CD8-positive, alpha-beta memory T cell (primary cell): Measurements from ENCODE around the gene ZP2. TPM values are rescaled to one million over a fixed set of nuclear protein-coding genes. Genes with fewer than 3 reads are reported as not detected.

ENCODE experiments used
- CTCF ChIA-PET: fragments of 350-600 bp; sonication (Branson Sonifier 250); formaldehyde crosslinking; loops from one replicate; lab custom pipeline; 2021; ENCODE audit warnings: antibody characterized with exemption; lab: Charles Lee
- POLR2A ChIA-PET: fragments of 350-600 bp; sonication (Branson Sonifier 250); formaldehyde crosslinking; loops from one replicate; lab custom pipeline; 2021; ENCODE audit warnings: antibody characterized with exemption; lab: Charles Lee
- DNase-seq, 5 donors: peaks; one replicate each; pipeline versions ENCODE4 v3.0.0 to v3.0.0-alpha.2; 2020 to 2022; ENCODE audit warnings: mixed read lengths in 1 of 5
- H3K27ac ChIP-seq: one replicate; pipeline ENCODE4 v1.7.0; 2013; ENCODE audit warnings: low read depth, mild to moderate bottlenecking, low read length, moderate library complexity
- H3K27me3 ChIP-seq: 2 replicates; pipeline ENCODE4 v1.7.0; 2013; ENCODE audit warnings: low read length, mild to moderate bottlenecking; ENCODE audit not compliant: insufficient read depth, poor library complexity, severe bottlenecking
- H3K36me3 ChIP-seq: 2 replicates; pipeline ENCODE4 v1.7.0; 2013; ENCODE audit warnings: mild to moderate bottlenecking, low read length, moderate library complexity; ENCODE audit not compliant: insufficient read depth
- H3K4me1 ChIP-seq: 2 replicates; pipeline ENCODE4 v1.7.0; 2013; ENCODE audit warnings: mild to moderate bottlenecking, low read length, moderate library complexity; ENCODE audit not compliant: insufficient read depth
- H3K4me3 ChIP-seq: 2 replicates; pipeline ENCODE4 v1.7.0; 2013; ENCODE audit warnings: mild to moderate bottlenecking, low read length
- H3K9me3 ChIP-seq: 2 replicates; pipeline ENCODE4 v1.7.0; 2013; ENCODE audit warnings: mild to moderate bottlenecking, low read length
- H3K27ac Mint-ChIP-seq, 8 donors: one replicate each; pipeline ENCODE4 v1.8.0; 2020 to 2021; ENCODE audit warnings: mixed read lengths in 8 of 8, mild to moderate bottlenecking in 6 of 8, inconsistent platforms in 3 of 8, moderate library complexity in 3 of 8
- H3K27me3 Mint-ChIP-seq, 2 donors: one replicate each; pipeline ENCODE4 v1.8.0; 2020 to 2021; ENCODE audit warnings: mixed read lengths in 2 of 2, mild to moderate bottlenecking in 1 of 2, moderate library complexity in 1 of 2
- H3K36me3 Mint-ChIP-seq, 3 donors: one replicate each; pipeline ENCODE4 v1.8.0; 2020 to 2021; ENCODE audit warnings: mixed read lengths in 3 of 3, inconsistent platforms in 1 of 3, mild to moderate bottlenecking in 1 of 3
- H3K4me1 Mint-ChIP-seq, 3 donors: one replicate each; pipeline ENCODE4 v1.8.0; 2020 to 2021; ENCODE audit warnings: mixed read lengths in 3 of 3, inconsistent platforms in 1 of 3, mild to moderate bottlenecking in 1 of 3
- H3K4me3 Mint-ChIP-seq, 7 donors: one replicate each; pipeline ENCODE4 v1.8.0; 2020 to 2021; ENCODE audit warnings: mixed read lengths in 7 of 7, mild to moderate bottlenecking in 6 of 7, moderate library complexity in 4 of 7, inconsistent platforms in 2 of 7
- H3K9me3 Mint-ChIP-seq, 5 donors: one replicate each; pipeline ENCODE4 v1.8.0; 2020 to 2022; ENCODE audit warnings: mixed read lengths in 5 of 5, mild to moderate bottlenecking in 3 of 5, moderate library complexity in 2 of 5, inconsistent platforms in 1 of 5
- polyA plus RNA-seq: library from polyadenylated mRNA; unstranded; fragments of 300-500 nt; fragmentation: Illumina TruSeq; gene quantifications from one replicate; pipeline ENCODE4 v1.2.3, GENCODE V29; 2021
- total RNA-seq, 2 experiments: library from RNA; stranded (reverse); gene quantifications; one replicate each; pipeline ENCODE4 v1.2.3, GENCODE V29; 2021

Gene ZP2
- total and polyA plus RNA-seq, 3 experiments from 2014 or later = not detected

DNA sequence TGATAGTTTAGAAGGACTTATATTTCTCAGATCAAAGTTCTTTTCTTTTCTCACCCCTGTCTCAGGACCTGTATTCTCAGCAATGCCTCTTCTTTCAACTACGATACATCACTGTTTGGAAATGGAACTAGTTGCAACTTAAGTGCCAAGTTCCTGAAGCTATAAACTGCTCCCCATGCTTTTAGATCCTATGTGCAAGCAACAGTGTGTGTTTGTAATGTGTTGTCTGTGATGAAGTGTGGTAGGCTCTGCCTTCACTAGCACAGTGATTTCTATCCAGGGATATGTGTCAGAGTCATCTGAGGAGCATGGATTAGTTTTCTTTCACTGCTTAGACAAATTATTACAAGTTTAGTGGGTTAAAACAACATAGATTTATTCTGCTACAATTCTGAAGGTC is 18.4 kb downstream of the ZP2 start:
- Mint-ChIP-seq H3K27ac (no peak overlapping the region), H3K4me3 (no peak overlapping the region), H3K36me3 (no peaks in the 10 kb centered on the region), H3K4me1 (peaks cover 3 to 6% (median 5%) of the 10 kb centered on the region in 3 donors), H3K27me3 (peaks cover 24 to 43% of the 10 kb centered on the region in 2 donors), H3K9me3 (peaks cover 0 to 4% (median 3%) of the 10 kb centered on the region in 5 donors)
- Histone ChIP-seq H3K27ac (no peak overlapping the region), H3K36me3 (no peaks in the 10 kb centered on the region), H3K4me3 (no peak overlapping the region), H3K9me3 (no peaks in the 10 kb centered on the region), H3K4me1 (no peaks in the 10 kb centered on the region), H3K27me3 (no peaks in the 10 kb centered on the region)
- ChIA-PET CTCF (interaction anchor here (1.0 kb wide), 1 partner anchor 374 kb away, joined by 3 read pairs; no protein-coding TSS in a partner anchor), POLR2A (no interaction called here)
- DNase-seq = no peak

DNA sequence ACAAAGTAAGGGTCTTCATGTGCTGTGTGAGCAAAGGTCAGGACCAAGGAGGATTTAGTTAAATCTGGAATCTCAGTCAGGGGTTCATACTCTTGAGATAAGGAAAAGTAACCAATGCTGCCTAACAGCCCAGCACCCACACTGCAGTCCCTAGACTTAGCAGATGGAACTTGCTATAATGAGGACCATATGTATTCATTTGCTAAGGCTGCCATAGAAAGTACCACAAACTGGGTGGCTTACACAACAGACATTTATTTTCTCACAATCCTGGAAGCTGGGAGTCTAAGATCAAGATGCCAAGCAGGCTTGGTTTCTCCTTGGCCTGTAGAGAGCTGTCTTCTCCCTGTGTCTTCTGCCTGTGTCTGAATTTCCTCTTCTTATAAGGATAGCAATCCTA is 20.8 kb downstream of the ZP2 start:
- ChIA-PET POLR2A (no interaction called here), CTCF (interaction anchor here (0.7 kb wide), 1 partner anchor 21 kb away, joined by 3 read pairs; no protein-coding TSS in a partner anchor)
- DNase-seq = no peak
- Histone ChIP-seq H3K4me3 (no peak overlapping the region), H3K27ac (no peak overlapping the region), H3K27me3 (no peaks in the 10 kb centered on the region), H3K36me3 (no peaks in the 10 kb centered on the region), H3K9me3 (no peaks in the 10 kb centered on the region), H3K4me1 (no peaks in the 10 kb centered on the region)
- Mint-ChIP-seq H3K27me3 (peaks cover 19 to 40% of the 10 kb centered on the region in 2 donors), H3K9me3 (peaks cover 0 to 4% (median 3%) of the 10 kb centered on the region in 5 donors), H3K36me3 (no peaks in the 10 kb centered on the region), H3K4me1 (peaks cover 3 to 6% (median 5%) of the 10 kb centered on the region in 3 donors), H3K4me3 (no peak overlapping the region), H3K27ac (no peak overlapping the region)

DNA sequence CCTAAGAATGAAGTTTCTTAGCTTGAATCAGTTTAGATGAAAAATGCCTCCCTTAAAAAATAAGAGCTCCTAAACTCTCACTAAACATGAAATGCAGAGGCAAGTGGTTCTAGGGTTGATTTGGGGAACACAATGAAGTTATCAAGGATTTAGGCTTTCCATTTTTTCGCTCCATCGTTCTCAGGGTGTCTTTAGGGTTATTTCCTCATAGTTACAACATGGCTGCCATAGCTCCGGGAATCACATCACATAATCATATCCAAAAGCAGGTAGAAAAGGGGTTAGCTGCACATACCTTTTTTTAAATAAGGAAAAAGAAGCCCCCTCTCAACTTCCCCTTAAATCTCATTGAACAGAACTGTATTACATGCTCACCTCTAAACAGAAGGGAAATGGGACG is 21.4 kb downstream of the ZP2 start:
- Mint-ChIP-seq H3K4me1 (peaks cover 3 to 6% (median 5%) of the 10 kb centered on the region in 3 donors), H3K9me3 (peaks cover 0 to 4% (median 3%) of the 10 kb centered on the region in 5 donors)
- CTCF ChIA-PET = interaction anchor here (0.7 to 1.2 kb wide), 2 partner anchors 31 to 366 kb away, joined by 3 to 5 read pairs; partner anchors contain the start of gene LDAF1

DNA sequence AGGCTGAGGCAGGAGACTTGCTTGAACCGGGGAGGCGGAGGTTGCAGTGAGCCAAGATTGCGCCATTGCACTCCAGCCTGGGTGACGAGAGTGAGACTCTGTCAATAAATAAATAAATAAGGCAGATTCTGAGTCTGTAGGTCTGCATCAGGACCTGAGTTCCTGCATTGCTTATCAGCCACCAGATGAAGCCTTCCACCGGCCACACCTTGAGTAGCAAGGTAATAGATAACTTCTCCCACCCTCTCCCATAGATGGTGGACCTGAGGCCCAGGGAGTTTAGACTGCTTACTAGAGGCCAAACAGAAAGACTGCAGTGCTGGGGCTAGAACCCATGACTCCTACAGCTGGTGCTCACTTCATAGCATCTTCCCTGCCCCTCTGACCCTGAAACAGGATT is 22.1 kb downstream of the ZP2 start:
- Mint-ChIP-seq H3K27me3 (peaks cover 10 to 27% of the 10 kb centered on the region in 2 donors), H3K36me3 (peaks cover 0 to under 1% (median 0%) of the 10 kb centered on the region in 3 donors), H3K9me3 (peaks cover 0 to 4% (median 3%) of the 10 kb centered on the region in 5 donors), H3K27ac (peak overlapping the region in 1 of 8 donors; percentile 30), H3K4me3 (no peak overlapping the region), H3K4me1 (peaks cover 3 to 6% (median 5%) of the 10 kb centered on the region in 3 donors)
- H3K27me3 ChIP-seq = no peaks in the 10 kb centered on the region
- no peaks in the 10 kb centered on the region for H3K36me3 ChIP-seq
- DNase-seq = no peak
- no peaks in the 10 kb centered on the region for H3K4me1 ChIP-seq
- no peak overlapping the region for H3K27ac ChIP-seq
- POLR2A ChIA-PET = no interaction called here
- H3K4me3 ChIP-seq = no peak overlapping the region
- CTCF ChIA-PET = interaction anchor here (1.1 to 1.6 kb wide), 5 partner anchors 9 to 369 kb away, joined by 3 to 5 read pairs (median 4); no protein-coding TSS in a partner anchor
- no peaks in the 10 kb centered on the region for H3K9me3 ChIP-seq

More for the DNA sequence above, 21.4 kb downstream of the ZP2 start:
- DNase-seq = no peak
- Mint-ChIP-seq H3K27ac (no peak overlapping the region), H3K36me3 (no peaks in the 10 kb centered on the region), H3K27me3 (peaks cover 14 to 34% of the 10 kb centered on the region in 2 donors), H3K4me3 (no peak overlapping the region)
- POLR2A ChIA-PET = no interaction called here
- Histone ChIP-seq H3K27me3 (no peaks in the 10 kb centered on the region), H3K27ac (no peak overlapping the region), H3K36me3 (no peaks in the 10 kb centered on the region), H3K9me3 (no peaks in the 10 kb centered on the region), H3K4me3 (no peak overlapping the region), H3K4me1 (no peaks in the 10 kb centered on the region)

DNA sequence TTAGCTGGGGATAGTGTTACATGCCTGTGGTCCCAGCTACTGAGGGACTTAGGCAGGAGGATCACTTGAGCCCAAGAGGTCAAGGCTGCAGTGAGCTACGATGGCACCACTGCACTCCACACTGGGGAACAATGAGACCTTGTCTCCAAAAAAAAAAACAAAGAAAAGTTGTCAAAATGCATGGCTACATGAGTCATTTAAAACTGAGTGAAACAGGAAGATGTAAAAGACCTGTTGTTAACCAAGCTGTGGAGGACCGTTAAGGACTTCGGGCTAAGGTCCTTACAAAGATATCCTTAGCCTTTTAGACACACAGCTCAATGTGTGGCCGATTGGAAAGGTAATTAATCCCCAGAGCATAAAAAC is 25.1 kb downstream of the ZP2 start:
- POLR2A ChIA-PET = no interaction called here

DNA sequence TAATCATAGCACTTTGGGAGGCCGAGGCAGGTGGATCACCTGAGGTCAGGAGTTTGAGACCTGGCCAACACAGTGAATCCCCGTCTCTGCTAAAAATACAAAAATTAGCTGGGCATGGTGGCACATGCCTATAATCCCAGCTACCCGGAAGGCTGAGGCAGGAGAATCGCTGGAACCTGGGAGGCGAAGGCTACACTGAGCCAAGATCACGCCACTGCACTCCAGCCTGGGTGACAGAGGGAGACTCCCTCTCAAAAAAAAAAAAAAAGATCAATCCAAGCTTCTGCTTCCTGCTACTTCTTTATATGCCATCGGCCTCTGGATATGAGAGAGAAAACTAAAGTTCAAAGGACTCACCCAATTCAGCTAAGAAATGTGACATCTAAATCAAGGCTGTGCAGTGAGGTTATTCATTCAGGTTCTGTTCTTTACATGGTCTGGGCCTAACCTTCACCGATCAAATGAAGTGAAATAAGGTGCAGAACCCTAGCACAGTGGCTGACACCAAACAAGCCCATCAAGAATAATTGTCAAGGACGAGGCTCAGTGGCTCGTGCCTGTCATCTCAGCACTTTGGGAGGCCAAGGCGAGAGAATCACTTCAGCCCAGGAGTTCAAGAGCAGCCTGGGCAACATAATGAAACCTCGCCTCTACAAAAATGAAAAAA is 25.6 kb downstream of the ZP2 start:
- Histone ChIP-seq H3K36me3 (no peaks in the 10 kb centered on the region), H3K4me3 (no peak overlapping the region), H3K27ac (no peak overlapping the region), H3K27me3 (no peaks in the 10 kb centered on the region), H3K9me3 (no peaks in the 10 kb centered on the region), H3K4me1 (no peaks in the 10 kb centered on the region)
- H3K4me1 Mint-ChIP-seq = peaks cover 3 to 6% (median 5%) of the 10 kb centered on the region in 3 donors
- peaks cover 0 to 4% (median 3%) of the 10 kb centered on the region in 5 donors for H3K9me3 Mint-ChIP-seq
- H3K4me3 Mint-ChIP-seq = no peak overlapping the region
- ChIA-PET CTCF (no interaction called here), POLR2A (no interaction called here)
- peaks cover 12 to 20% (median 19%) of the 10 kb centered on the region in 3 donors for H3K36me3 Mint-ChIP-seq
- H3K27ac Mint-ChIP-seq = peak overlapping the region in 1 of 8 donors; percentile 38
- H3K27me3 Mint-ChIP-seq = peaks cover 5 to 8% of the 10 kb centered on the region in 2 donors
- no peak for DNase-seq

More for the DNA sequence above, 25.1 kb downstream of the ZP2 start:
- Mint-ChIP-seq H3K27ac (peak overlapping the region in 1 of 8 donors; percentile 24), H3K4me1 (peaks cover 3 to 6% (median 5%) of the 10 kb centered on the region in 3 donors), H3K9me3 (peaks cover 0 to 4% (median 3%) of the 10 kb centered on the region in 5 donors), H3K36me3 (peaks cover 10 to 15% (median 14%) of the 10 kb centered on the region in 3 donors), H3K4me3 (no peak overlapping the region), H3K27me3 (peaks cover 5 to 11% of the 10 kb centered on the region in 2 donors)
- Histone ChIP-seq H3K27me3 (no peaks in the 10 kb centered on the region), H3K36me3 (no peaks in the 10 kb centered on the region), H3K4me1 (no peaks in the 10 kb centered on the region), H3K9me3 (no peaks in the 10 kb centered on the region), H3K4me3 (no peak overlapping the region), H3K27ac (no peak overlapping the region)
- DNase-seq = no peak
- CTCF ChIA-PET = no interaction called here

DNA sequence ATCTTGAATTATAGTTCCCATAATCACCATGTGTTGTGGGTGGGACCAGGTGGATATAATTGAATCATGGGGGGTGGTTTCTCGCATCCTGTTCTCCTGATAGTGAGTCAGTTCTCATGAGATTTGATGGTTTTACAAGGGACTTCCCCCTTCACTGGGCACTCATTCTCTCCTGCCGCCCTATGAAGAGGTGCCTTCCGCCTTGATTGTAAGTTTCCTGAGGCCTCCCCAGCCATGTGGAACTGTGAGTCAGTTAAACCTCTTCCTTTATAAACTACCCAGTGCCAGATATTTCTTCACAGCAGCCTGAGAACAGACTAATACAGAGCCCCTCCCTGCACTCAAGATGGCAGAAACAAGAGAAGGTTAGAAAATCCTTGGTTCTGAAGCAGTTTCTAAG is 26.5 kb downstream of the ZP2 start:
- Histone ChIP-seq H3K4me3 (no peak overlapping the region), H3K27me3 (no peaks in the 10 kb centered on the region), H3K36me3 (no peaks in the 10 kb centered on the region), H3K4me1 (no peaks in the 10 kb centered on the region), H3K27ac (no peak overlapping the region), H3K9me3 (no peaks in the 10 kb centered on the region)
- H3K4me1 Mint-ChIP-seq = peaks cover 3 to 6% (median 5%) of the 10 kb centered on the region in 3 donors
- H3K27ac Mint-ChIP-seq = no peak overlapping the region
- peaks cover 12 to 26% (median 24%) of the 10 kb centered on the region in 3 donors for H3K36me3 Mint-ChIP-seq
- peaks cover 0 to under 1% (median 0%) of the 10 kb centered on the region in 5 donors for H3K9me3 Mint-ChIP-seq
- POLR2A ChIA-PET = no interaction called here
- no peak for DNase-seq
- peaks cover 4 to 5% of the 10 kb centered on the region in 2 donors for H3K27me3 Mint-ChIP-seq
- CTCF ChIA-PET = no interaction called here
- no peak overlapping the region for H3K4me3 Mint-ChIP-seq

DNA sequence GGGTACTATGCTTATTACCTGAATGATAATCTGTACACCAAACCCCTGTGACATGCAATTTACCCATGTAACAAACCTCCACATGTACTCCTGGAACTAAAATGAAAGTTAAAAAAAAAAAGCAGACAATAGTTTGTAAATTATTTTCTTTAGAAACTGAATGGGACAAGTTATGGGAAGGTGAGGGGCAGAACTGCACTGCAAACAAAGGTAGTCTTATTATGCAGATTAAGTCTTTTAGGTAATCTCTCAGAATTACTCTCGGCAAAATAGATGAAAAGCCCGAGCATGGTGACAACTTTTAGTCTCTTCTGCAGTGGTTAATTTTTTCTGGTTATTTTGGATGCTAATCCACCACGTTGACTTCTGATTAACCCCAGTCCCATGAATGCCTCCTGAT is 27.4 kb downstream of the ZP2 start:
- ChIA-PET POLR2A (no interaction called here), CTCF (no interaction called here)
- Histone ChIP-seq H3K4me1 (no peaks in the 10 kb centered on the region), H3K4me3 (no peak overlapping the region), H3K27ac (no peak overlapping the region), H3K27me3 (no peaks in the 10 kb centered on the region), H3K36me3 (no peaks in the 10 kb centered on the region), H3K9me3 (no peaks in the 10 kb centered on the region)
- Mint-ChIP-seq H3K9me3 (no peaks in the 10 kb centered on the region), H3K36me3 (peaks cover 14 to 33% (median 31%) of the 10 kb centered on the region in 3 donors), H3K4me3 (no peak overlapping the region), H3K4me1 (peaks cover 3 to 6% (median 5%) of the 10 kb centered on the region in 3 donors), H3K27me3 (peaks cover 3 to 4% of the 10 kb centered on the region in 2 donors), H3K27ac (no peak overlapping the region)
- DNase-seq = no peak
